HG03432 (cell line): Measurements from ENCODE around the gene MACROD1.

Experiments used
- ATAC-seq: cut with Tn5 transposase; IDR thresholded peaks from one replicate; pipeline ENCODE4 v1.9.1; 2021; ENCODE audit warnings: mild to moderate bottlenecking, moderate library complexity; ENCODE audit not compliant: unreplicated experiment

Gene MACROD1

DNA sequence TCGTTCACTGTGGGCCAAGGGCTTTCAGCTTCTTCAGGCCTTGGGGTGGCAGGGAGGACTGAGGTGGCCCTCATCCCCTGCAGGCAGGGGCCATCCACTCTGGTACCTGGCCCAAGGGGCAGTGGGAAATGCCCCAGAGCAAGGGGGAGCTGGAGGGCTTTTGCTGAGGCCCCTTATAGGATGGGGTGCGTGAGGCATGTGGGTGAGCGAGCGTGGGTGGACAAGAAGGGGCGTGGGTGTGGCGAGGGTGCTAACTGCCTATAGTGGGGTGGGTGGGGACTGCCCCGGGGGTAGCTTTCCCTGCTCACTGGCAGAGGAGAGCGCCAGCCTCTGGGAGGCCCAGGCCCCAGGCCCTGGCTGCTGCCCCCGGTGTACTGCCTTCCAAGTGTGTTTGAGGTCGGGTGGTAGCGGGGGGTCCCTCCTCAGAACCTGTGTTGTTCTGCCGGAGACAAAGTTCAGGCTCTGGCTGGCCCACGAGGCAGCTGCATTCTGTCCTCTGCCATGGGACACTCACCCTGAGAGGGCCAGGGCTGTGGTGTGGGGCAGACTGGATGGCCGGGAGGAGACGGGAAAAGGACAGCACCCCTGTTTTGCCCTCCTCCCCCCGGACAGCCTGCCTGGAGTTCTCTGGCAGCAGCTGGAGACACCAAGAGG lies 126.8 kb downstream of the MACROD1 start:
- ATAC-seq, result no peak

DNA sequence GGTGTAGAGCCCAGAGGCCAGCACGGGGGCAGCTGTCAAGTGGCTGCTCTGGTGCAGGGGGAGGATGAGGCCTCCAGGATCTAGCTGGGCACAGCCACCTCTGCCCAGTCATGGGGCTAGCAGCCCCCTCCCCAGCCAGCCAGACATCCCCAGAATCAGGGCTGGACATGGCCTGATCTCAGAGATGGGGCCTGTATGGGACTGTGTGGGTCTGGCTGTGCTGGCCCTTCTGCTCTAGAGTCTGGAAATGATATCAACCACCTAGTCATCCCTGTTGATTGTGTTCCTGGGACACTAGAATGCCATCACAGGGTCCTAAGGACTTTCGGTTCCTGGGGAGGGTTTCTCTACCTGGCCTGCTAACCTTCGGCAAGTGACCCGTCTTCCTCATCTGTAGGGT lies 127.4 kb downstream of the MACROD1 start:
- ATAC-seq, result no peak

DNA sequence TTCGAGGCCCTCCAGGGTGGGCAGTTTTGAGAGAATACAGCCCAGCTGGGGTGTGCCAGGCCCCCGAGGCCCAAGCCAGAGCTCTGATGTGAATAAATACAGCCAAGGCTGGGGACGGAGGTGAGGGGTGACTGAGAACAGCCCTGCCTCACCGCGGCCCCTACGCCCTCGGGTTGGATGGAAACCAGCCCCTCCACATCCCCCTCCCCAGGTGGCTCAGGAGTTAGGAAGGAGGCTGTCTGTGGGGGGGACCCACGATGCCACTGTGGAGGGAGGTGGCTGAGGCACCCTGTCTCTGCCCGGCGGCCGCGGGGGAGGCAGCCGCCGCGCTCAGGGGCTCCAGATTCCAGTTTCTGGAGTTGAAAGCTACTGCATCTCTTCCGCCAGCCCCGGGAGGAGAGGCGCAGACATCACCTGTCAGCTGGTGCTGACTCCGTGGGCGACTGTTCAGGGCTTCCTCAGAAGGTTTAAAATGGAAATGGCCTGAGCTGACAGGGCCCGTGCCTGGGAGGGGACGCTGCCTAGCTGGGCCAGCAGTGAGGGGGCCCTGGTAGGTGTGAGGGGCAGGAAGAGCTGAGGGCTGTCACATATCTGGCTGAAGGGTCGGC lies 128.8 kb downstream of the MACROD1 start:
- ATAC-seq, result no peak

DNA sequence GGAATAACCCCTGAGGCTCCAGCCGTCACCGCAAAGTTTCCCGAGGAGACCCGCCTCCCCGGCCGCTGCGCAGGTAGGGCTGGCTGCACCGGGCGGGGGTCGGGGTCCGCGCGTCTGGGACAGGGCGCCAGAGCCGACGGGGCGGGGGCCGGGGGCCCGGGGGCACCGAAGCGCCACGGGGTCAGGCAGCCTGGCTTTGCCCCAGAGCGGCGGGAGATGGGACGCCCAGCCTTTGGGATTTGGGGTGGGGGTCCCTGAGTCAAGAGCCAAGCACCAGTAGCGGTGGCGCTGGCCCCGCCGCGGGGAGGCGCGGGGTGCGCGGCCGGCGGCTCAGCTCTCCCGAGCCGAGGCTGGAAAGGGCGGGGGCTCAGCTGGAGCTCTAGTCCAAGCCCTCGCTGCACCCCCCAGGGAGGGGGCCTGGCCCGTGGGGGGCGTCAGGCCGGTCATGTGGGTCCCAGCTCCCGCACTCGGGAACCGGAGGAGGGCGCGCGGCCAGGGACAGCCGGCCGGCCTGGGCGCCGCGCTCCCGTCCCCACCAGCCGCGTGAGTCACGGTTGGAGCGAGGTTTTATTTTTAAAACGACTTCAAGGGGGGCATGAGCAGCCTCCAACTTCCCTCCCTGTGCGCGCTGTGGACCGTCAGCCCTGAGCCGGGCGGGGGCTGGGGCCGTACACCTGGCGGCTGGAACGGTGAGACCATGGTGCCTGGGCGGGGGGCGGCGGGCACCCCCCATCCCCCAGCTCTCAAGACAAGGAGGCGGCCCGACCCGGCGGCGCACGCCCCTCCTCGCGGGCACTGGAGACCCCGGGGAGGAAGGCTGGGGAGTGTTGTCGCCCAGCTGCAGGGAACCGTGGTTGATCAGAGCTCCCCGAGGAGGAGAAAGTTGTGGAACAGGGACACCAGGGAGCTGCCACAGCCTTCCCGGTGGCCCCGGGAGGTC lies 129.6 kb downstream of the MACROD1 start:
- ATAC-seq, result no peak

DNA sequence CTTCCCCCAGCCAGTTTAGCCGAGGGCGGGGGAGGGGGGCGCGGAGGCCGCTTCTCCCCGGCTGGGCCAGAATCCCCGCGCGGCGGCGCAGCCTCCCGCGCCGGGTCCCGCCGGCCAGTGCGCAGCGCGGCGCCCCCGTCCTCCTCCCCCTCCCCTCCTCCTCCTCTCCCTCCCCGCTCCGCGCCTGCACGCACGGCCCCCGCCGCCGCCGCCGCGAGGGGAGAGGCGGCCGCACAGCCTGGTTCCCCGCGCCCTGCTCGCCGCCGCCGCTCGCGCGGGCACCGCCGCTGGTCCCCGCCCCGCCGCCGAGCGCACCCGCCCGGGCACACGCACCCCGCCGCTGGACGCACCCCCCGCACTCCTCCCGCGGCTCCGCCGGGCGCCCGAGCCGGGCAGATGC lies 130.3 kb downstream of the MACROD1 start, which contains the start of gene FLRT1:
TSS of gene FLRT1 (plus strand) at position 356 of the 400 bp plus-strand sequence. CDS start 80,337 bp downstream, outside the sequence.
- no peak for ATAC-seq

DNA sequence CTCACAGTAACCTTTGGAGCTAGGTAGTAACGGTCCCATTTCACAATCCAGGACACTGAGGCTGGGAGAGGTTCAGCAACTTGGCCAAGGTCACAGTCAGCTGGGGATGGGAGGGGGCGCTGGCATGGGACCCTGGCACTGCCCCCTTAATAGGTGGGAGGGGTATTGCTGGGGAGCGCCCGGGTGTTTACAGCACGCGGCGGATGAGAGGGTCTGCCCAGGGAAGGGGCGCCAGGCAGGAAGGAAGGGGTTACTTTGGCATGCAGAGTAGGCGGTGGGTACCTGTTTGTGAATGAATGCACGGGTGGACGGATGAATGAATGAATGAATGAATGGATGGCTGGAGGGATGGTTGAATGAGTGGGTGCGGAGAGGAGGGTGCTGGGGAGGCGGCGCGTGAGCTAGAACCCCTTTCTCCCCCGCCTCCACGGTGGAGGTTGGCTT lies 130.8 kb downstream of the MACROD1 start:
- ATAC-seq, result no peak

DNA sequence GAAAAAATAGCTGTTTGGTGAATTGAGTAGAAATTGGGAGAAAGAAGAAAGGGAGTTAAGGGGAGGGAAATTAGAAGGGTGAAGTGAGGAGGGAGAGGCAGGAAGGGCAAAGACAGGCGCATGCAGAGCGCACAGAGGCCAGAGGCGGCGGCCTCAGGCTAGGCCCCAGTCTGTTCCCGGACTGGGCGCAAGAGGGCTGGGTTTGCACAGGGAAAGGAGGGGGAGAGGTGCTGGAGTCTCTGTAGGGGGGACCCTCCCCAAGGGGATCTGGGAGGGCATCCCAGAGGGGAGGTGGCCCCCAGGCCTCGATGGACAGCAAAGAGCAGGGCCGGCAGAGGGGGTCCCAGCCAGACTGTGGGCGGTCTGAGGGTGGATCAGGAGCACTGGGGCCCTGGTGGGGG lies 131.5 kb downstream of the MACROD1 start:
- ATAC-seq, result no peak

DNA sequence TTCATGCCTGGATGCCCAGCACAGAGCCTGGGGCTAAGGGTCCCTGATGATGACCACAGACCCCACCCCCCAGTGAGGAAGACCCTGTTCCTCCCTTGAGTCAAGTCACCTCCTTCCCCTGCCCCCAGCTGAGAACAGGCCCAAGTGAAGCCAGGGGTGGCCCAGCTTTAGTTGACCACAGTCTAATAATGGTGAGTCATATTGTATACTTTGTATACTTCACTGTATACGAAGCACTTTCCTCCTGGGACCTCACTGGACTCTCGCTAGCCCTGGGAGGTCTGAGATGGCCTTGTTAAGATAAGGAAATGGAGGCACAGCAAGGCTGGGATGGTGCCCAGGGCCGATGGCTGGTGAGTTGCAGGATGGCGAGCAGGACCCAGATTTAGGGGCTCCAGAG lies 133.9 kb downstream of the MACROD1 start:
- no peak for ATAC-seq

DNA sequence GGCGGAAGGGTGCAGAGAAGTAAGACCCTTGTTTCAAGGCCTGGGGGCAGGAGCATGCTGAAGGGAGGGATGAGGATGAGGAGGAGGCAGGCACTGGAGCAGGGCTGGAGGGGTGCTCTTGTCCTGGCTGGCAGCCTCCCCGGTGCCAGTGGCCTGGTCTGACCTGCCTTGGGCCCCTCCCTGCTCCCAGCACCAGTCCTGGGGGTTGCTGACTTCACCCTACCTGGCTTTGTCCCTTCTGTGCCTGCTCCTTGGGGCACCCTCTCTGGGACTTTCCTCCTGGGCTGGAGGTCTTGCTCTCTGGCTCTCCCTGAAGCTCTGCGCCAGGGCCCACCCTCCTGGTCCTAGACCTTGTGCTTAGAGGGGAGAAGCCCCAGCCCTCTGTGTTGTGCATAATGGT lies 134.9 kb downstream of the MACROD1 start:
- no peak for ATAC-seq

DNA sequence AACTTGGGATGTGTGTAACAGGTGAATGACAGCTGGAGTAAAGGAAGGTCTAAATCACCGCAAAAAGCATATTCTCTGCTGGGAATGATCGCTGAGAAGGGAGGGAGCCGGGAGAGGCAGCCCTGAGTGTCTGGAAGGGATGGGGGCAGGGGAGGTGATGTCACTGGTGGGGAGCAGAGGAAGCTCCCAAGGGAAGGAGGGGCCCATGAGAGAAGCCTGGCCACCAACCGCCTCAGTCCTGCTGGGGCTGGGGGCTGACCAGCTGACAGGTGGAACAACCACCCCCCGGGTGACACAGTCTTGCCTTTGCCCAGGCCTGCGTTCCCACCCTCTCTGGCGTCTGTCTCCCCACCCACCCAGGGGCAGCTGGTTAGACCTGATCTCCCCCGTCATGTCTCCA lies 136.1 kb downstream of the MACROD1 start:
- ATAC-seq, result no peak

DNA sequence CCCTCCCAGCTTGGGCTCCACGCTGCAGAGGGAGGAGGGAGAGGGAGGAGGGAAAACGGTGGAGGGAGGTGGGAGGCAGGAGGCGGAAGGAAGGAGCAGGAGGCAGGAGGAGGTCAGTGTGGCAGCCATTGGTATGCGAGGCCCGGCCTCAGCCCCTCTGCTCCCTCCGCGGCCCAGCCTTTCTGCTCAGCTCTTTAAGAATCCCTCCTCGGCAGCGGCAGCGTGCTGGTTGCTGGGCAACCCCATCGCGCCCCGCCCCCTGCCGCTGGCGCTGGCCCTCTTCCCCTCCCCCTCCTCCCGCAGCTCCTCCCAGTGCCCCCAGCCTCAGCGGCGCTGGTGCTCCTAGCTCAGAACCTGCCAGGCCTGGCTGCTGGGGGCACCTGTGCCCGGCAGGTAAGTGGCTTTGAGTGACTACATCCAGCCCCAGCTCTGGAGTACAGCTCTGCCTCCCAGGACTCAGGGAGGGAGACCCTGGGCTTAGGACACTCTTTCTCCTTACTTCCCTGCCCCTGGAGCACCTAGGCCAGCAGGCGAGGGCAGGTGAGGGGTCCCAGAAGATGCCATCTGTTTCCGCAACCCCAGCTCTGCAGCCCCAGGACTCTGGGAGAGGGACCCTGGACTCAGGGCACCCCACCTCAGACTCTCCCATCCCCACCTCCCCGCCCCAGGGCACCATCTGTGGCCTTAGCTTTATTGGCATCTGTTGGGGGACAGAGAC lies 137.4 kb downstream of the MACROD1 start:
- ATAC-seq, result no peak

DNA sequence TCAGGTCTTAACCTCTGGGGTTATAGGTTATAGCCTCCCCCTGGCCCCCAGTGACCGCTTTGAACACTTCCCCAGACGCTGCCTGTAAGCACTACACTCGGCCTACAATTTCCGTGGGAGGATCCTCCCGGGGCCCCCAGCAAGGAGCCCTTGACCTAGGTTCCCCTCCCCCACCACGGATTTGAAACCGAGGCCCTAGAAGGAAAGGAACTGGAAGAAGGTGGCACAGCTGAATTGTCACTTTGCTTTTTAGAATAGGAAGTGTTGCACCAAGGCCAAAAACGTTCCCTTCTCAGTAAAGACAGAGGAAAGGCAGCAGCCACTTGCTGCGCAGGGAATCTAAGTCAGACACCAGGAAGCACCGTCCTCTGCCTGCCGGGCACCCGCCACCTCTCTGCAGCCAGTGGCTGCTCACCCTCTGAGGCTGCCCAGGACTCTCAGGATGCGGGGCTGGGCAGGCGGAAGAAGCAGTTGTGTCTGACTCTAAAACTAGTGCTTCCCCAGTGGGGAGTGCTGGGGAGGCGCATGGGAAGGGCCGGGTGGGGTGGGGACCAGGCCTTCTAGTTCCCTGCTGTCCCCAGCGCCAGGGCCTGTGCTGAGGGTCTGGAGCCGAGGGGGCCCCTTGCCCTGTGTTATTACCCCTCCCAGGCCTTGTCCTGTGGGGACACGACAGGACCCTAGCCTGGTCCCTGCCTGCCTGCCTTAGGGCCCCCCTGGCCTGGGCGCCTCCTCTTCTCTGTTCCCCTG lies 138.1 kb downstream of the MACROD1 start:
- no peak for ATAC-seq

DNA sequence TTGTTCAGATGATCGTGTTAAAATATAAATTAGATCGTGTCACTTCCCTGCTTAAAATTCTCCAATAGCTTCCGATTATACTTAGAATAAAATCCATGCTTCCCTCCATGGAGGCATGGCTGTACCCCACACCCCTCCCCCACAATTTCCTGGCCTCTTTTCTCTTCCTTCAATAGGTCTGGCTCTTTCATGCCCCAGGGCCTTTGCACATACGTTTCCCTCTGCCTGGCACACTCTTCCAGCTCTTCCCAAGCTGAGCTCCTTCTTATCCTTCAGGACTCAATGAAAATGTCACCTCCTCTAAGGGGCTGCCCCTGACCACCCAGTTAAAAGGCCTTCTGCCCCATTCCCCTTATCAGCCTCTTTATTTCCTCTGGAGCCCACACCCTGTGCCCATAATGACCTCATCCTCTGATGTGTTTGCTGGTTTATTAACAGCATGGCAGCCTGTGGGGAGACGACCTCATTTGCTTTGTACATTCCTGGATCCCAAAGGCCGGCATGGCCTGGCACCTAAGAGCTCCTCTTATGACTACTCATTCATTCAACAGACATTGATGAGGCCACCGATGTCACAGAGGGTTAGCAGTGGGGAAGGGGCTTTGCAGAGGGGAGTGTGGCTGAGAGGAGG lies 139.2 kb downstream of the MACROD1 start:
- no peak for ATAC-seq

DNA sequence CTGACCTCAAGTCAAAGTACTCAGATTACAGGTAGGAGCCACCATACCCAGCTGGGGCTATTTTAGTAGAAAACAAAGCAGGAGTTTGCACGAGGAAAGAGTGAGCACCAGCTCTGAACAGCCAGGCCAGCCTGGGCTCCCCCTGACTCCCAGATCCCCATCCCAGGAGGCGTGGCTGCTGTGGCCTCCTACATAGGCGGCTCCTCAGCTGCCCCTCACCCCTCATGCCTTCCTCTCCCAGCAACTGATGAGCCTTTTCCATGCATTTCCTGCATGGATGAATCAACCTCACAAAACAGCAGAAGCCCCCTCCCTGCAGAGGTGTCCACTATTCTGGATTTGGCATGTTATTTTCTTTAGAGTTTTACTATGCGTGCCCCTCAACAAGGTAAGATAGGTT lies 140.7 kb downstream of the MACROD1 start:
- no peak for ATAC-seq

DNA sequence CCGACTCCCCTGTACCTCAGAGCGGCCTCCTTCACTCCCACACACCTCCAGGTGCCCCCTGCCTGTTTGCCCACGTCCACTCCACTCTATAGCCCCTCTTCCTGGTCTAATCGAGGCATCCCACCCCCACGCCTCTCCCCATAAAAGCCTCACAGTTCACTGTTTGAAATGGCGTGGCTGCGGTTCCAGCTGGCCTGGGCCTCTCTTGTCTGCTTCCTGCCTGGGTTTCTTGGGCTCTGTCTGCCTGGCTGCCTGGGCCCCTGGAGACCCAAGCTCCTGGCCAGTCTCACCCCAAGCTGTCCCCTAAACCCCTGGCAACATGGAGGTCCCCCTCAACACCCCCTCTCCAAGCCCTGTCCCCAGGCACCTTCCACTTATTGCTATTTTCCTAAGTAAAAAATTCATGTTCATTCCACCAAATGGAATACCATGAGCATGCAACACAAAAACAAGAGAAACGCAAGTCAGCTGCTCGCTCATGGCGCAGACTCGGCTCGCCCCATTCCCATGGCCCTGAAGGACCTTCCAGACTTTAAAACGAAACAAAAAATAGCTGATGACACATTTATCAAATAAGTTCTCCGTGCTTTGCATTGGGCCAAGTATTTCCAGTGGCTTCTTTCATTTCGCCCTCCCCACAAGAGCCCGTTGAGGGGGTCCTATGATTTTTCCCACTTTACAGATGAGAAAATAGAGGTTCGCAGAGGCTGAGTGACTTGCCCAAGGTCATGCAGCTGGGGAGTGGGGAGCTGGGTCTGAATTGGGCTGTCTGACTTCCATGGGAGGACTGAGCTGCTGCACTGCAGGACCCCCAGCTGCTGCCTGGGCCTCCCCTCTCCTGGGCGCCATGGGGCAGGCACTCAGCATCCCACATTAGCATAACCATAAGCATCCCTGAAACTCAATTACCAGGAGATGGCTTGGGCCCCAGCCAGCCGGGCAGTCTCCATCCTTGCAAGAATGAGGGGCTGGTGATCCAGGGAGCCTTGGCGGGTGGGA lies 141.9 kb downstream of the MACROD1 start:
- no peak for ATAC-seq

DNA sequence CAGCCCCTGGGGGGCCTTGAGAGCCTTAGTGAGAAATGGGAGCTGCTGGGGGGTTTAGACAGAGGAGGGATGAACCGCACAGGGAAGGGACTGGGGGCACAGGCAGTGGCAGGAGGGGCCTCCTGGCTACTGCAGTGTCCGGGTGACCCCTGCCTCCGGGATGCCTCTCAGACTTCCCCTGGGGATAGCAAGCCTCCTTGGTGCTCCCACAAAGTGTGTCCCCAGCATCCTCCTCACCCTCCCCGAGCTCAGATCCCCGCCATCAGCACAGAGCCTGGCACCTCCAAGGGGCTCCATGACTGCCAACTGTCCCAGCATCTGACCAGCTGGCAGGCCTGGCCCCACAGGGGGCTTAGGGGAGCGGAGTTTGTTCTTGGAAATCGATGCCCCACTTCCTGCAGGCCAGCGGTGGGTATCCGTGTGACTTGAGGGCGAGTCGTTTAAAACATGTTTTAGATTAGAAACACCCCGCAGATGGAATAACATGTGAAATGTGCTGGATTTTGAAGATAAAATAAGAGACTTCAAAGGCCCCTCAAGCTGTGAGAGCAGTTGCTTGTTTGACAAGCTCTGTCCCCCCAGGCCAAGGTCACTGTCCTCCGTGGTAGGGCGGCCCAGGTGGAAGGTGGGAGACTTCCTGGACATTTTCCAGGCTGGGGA lies 143.7 kb downstream of the MACROD1 start:
- ATAC-seq, result no peak

DNA sequence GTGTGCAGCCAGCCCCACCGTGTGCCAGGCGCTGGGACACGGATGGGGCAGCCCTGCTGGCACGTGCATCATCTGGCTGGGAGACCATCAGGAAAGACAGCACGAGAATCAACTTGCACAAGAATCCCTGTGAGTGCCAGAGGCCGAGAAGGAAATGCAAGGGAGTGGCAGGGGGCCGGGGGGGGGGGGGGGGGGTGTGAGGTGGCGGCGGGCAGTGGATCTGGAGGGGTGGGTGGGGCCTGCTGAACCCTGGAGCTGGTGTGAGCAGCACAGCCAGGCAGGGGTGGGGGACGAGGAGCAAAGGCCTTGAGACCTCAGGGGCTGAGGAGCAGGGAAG lies 144.2 kb downstream of the MACROD1 start:
- no peak for ATAC-seq
